Activated naive CD4-positive, alpha-beta T cell treated with Interleukin-2 at 50 U/mL for 16 hours (primary cell): Measurements from ENCODE around the gene APOH.
"Not testable (repeated sequence)": the region's sequence is repeated elsewhere in the genome, so short reads cannot be mapped to it uniquely, and the experiment has no call there.

ENCODE experiments used
- DNase-seq: peaks from one replicate; pipeline ENCODE4 v3.0.0-alpha.2; 2020

Gene APOH

GRCh38 chr17:66228887-66229782 lies at the start of gene APOH:
TSS of gene APOH (minus strand) at chr17:66229415. CDS start at chr17:66229379, 36 bp downstream.
- no peak for DNase-seq

- no peak for DNase-seq
These were observed 48.0 kb upstream of the APOH start for GRCh38 chr17:66277191-66277590.

- no peak for DNase-seq
These were observed 47.2 kb upstream of the APOH start for GRCh38 chr17:66276328-66276937.

- peak; percentile 19 for DNase-seq
These were observed 46.4 kb upstream of the APOH start for GRCh38 chr17:66275651-66276050.

- DNase-seq = no peak
These were observed 44.3 kb upstream of the APOH start for GRCh38 chr17:66273586-66273848.

- DNase-seq = no peak
These were observed 43.8 kb upstream of the APOH start for GRCh38 chr17:66272811-66273585.

GRCh38 chr17:66271512-66271911 lies 42.3 kb upstream of the APOH start:
- DNase-seq = no peak

- DNase-seq = no peak
These were observed 40.9 kb upstream of the APOH start for GRCh38 chr17:66270106-66270505.

- no peak for DNase-seq
These were observed 39.2 kb upstream of the APOH start for GRCh38 chr17:66268247-66268927.

- DNase-seq = no peak
These were observed 35.5 kb upstream of the APOH start for GRCh38 chr17:66264696-66265095.

- DNase-seq = no peak
These were observed 33.6 kb upstream of the APOH start for GRCh38 chr17:66262767-66263166.

- DNase-seq = no peak
These were observed 31.5 kb upstream of the APOH start for GRCh38 chr17:66260688-66261087.

GRCh38 chr17:66260275-66260674 lies 31.1 kb upstream of the APOH start:
- no peak for DNase-seq

- peak; percentile 15 for DNase-seq
These were observed 26.3 kb upstream of the APOH start for GRCh38 chr17:66255527-66255971.

- peak; percentile 14 for DNase-seq
These were observed 25.9 kb upstream of the APOH start for GRCh38 chr17:66255112-66255511.

- not testable (repeated sequence) for DNase-seq
These were observed 24.2 kb upstream of the APOH start for GRCh38 chr17:66253458-66253857.

- no peak for DNase-seq
These were observed 21.5 kb upstream of the APOH start for GRCh38 chr17:66250686-66251085.

GRCh38 chr17:66248285-66248684 lies 19.1 kb upstream of the APOH start:
- no peak for DNase-seq

GRCh38 chr17:66241839-66242238 lies 12.6 kb upstream of the APOH start:
- DNase-seq = no peak

- DNase-seq = no peak
These were observed 11.4 kb upstream of the APOH start for GRCh38 chr17:66240630-66241029.

GRCh38 chr17:66240013-66240412 lies 10.8 kb upstream of the APOH start:
- no peak for DNase-seq

GRCh38 chr17:66235377-66235994 lies 6.3 kb upstream of the APOH start:
- no peak for DNase-seq

GRCh38 chr17:66234611-66235010 lies 5.4 kb upstream of the APOH start:
- DNase-seq = no peak
